ENCODE data around the gene SUMF2. TPM values are rescaled to one million over a fixed set of nuclear protein-coding genes. Genes with fewer than 3 reads are reported as not detected.

SUMF2 gene
- total and polyA plus RNA-seq, 2 of the 13 experiments (the other 11 are each of a cell fraction or from before 2014, with no cell fraction given) = 48.9 to 54.4 TPM

DNA sequence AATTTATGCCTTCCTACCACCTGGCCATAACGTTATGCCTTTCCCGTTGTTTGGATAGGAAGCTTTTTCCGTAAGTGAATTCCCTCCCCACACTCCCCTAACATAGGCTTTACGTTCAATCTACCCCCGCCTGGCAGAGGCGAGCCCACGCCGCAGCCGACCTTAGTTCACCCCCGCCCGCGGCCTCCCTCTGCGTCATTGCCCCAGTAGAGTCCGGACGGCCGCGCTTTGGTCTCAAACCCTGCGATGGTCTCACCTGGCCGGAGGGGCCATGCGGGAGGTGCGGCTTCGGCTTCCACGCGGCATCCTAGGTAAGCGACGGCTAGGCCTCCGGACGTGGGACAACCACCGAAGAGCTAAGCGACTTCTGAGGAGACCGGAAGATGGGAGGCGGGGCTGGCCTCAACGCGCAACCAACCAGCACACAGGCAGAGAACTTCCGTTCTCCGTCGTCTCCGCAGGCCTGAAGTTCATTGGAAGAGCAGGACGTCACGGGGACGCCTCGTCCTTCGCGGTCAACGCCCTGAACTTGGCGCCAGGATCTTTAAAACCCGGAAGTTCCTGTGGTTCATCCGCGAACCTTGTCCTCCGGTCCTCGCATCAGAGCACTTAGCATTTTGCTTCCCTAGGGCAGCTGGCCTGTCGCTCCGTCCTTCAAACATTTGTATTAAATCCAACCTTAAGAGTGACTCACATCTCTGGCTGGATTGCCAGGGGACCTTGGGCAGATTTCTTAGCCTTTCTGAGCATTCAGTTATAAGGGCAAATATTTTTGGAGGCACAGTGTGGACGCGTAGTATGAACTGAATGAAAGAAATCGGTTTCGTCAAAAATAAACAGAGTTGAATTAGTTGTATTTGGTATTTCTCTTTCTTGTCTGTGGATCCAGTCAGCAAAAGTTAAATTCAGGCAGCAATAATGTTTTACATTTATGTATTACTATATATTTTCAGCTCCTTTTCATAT is 42.3 kb downstream of the SUMF2 start, which contains the start of gene CHCHD2 (continued):
- TF ChIP-seq ZNF30 (CRISPR knock-in tag; IDR thresholded peaks at IDR 0.05) = no peak
- TF ChIP-seq, protein P1, sequence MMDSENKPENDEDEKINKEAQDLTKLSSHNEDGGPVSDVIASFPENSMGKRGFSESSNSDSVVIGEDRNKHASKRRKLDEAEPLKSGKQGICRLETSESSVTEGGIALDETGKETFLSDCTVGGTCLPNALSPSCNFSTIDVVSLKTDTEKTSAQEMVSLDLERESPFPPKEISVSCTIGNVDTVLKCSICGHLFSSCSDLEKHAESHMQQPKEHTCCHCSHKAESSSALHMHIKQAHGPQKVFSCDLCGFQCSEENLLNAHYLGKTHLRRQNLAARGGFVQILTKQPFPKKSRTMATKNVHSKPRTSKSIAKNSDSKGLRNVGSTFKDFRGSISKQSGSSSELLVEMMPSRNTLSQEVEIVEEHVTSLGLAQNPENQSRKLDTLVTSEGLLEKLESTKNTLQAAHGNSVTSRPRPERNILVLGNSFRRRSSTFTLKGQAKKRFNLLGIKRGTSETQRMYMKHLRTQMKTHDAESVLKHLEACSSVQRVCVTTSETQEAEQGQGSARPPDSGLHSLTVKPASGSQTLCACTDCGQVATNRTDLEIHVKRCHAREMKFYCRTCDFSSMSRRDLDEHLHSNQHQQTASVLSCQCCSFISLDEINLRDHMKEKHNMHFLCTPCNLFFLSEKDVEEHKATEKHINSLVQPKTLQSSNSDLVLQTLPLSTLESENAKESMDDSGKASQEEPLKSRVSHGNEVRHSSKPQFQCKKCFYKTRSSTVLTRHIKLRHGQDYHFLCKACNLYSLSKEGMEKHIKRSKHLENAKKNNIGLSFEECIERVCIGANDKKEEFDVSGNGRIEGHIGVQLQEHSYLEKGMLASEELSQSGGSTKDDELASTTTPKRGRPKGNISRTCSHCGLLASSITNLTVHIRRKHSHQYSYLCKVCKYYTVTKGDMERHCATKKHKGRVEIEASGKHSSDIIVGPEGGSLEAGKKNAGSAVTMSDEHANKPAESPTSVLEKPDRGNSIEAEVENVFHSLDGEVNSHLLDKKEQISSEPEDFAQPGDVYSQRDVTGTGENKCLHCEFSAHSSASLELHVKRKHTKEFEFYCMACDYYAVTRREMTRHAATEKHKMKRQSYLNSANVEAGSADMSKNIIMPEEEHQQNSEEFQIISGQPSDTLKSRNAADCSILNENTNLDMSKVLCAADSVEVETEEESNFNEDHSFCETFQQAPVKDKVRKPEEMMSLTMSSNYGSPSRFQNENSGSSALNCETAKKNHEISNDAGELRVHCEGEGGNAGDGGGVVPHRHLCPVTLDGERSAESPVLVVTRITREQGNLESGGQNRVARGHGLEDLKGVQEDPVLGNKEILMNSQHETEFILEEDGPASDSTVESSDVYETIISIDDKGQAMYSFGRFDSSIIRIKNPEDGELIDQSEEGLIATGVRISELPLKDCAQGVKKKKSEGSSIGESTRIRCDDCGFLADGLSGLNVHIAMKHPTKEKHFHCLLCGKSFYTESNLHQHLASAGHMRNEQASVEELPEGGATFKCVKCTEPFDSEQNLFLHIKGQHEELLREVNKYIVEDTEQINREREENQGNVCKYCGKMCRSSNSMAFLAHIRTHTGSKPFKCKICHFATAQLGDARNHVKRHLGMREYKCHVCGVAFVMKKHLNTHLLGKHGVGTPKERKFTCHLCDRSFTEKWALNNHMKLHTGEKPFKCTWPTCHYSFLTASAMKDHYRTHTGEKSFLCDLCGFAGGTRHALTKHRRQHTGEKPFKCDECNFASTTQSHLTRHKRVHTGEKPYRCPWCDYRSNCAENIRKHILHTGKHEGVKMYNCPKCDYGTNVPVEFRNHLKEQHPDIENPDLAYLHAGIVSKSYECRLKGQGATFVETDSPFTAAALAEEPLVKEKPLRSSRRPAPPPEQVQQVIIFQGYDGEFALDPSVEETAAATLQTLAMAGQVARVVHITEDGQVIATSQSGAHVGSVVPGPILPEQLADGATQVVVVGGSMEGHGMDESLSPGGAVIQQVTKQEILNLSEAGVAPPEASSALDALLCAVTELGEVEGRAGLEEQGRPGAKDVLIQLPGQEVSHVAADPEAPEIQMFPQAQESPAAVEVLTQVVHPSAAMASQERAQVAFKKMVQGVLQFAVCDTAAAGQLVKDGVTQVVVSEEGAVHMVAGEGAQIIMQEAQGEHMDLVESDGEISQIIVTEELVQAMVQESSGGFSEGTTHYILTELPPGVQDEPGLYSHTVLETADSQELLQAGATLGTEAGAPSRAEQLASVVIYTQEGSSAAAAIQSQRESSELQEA (CRISPR knock-in tag; IDR thresholded peaks at IDR 0.05; ENCODE audit: not compliant biosample characterization) = peak; percentile 77
- TF ChIP-seq KLF12 (CRISPR knock-in tag; IDR thresholded peaks at IDR 0.05; ENCODE audit: borderline replicate concordance) = no peak; the same call in 1 of the 2 replicates
- TF ChIP-seq, protein P2, sequence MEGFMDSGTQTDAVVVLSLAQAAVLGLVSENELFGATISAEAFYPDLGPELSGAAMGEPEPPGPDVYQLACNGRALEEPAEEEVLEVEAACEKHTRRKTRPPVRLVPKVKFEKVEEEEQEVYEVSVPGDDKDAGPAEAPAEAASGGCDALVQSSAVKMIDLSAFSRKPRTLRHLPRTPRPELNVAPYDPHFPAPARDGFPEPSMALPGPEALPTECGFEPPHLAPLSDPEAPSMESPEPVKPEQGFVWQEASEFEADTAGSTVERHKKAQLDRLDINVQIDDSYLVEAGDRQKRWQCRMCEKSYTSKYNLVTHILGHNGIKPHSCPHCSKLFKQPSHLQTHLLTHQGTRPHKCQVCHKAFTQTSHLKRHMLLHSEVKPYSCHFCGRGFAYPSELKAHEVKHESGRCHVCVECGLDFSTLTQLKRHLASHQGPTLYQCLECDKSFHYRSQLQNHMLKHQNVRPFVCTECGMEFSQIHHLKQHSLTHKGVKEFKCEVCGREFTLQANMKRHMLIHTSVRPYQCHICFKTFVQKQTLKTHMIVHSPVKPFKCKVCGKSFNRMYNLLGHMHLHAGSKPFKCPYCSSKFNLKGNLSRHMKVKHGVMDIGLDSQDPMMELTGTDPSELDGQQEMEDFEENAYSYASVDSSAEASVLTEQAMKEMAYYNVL (CRISPR knock-in tag; IDR thresholded peaks at IDR 0.05; ENCODE audit: borderline replicate concordance) = no peak
- TF ChIP-seq HDAC1 (CRISPR knock-in tag; IDR thresholded peaks at IDR 0.05) = peak; percentile 93
- TF ChIP-seq ZNF44 (CRISPR knock-in tag; IDR thresholded peaks at IDR 0.05) = peak; percentile 69; the same call in 1 of the 2 replicates
- TF ChIP-seq JUNB (CRISPR knock-in tag; IDR thresholded peaks at IDR 0.05; ENCODE audit: borderline replicate concordance) = peak; percentile 33
- TF ChIP-seq MED13 (CRISPR knock-in tag; IDR thresholded peaks at IDR 0.05) = no peak
- TF ChIP-seq HOXD1 (CRISPR knock-in tag; IDR thresholded peaks at IDR 0.05) = no peak
- TF ChIP-seq, protein P3, sequence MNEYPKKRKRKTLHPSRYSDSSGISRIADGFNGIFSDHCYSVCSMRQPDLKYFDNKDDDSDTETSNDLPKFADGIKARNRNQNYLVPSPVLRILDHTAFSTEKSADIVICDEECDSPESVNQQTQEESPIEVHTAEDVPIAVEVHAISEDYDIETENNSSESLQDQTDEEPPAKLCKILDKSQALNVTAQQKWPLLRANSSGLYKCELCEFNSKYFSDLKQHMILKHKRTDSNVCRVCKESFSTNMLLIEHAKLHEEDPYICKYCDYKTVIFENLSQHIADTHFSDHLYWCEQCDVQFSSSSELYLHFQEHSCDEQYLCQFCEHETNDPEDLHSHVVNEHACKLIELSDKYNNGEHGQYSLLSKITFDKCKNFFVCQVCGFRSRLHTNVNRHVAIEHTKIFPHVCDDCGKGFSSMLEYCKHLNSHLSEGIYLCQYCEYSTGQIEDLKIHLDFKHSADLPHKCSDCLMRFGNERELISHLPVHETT (CRISPR knock-in tag; conservative IDR thresholded peaks at IDR 0.05) = peak; percentile 72
- no peak for TF ChIP-seq GPN1 (CRISPR knock-in tag; IDR thresholded peaks at IDR 0.05; ENCODE audit: borderline replicate concordance)
- TF ChIP-seq IRX3 (CRISPR knock-in tag; IDR thresholded peaks at IDR 0.05; ENCODE audit: borderline replicate concordance, low read depth) = 0 out of 2 replicates have a peak, but pooled peaks have one; percentile 63
- TF ChIP-seq ATF7-NPFF (CRISPR knock-in tag; IDR thresholded peaks at IDR 0.05; ENCODE audit: low read depth) = peak; percentile 78; the same call in 1 of the 2 replicates
- peak; percentile 56; the same call in 1 of the 3 replicates for TF ChIP-seq MXI1 (IDR thresholded peaks at IDR 0.05; ENCODE audit: borderline replicate concordance, low read depth, low read length)
- TF ChIP-seq MED8 (CRISPR knock-in tag; IDR thresholded peaks at IDR 0.05; ENCODE audit: insufficient replicate concordance) = peak; percentile 63
- no peak for TF ChIP-seq NCOA1 (CRISPR knock-in tag; IDR thresholded peaks at IDR 0.05)
- no peak for TF ChIP-seq MAFG (CRISPR knock-in tag; IDR thresholded peaks at IDR 0.05)

Data from HepG2 (cell line).